ENCODE data around the gene PAK4.

Gene PAK4

GRCh38 chr19:39186391-39186790 lies 60.8 kb downstream of the PAK4 start:
- DNase-seq, result no peak

- no peak for DNase-seq
Measured at GRCh38 chr19:39187552-39187943, 62.0 kb downstream of the PAK4 start.

GRCh38 chr19:39188960-39189359 lies 63.4 kb downstream of the PAK4 start:
- no peak for DNase-seq

- no peak for DNase-seq
Measured at GRCh38 chr19:39190768-39191167, 65.2 kb downstream of the PAK4 start.

GRCh38 chr19:39192846-39193245 lies 67.3 kb downstream of the PAK4 start:
- no peak for DNase-seq

GRCh38 chr19:39193803-39194202 lies 68.2 kb downstream of the PAK4 start:
- DNase-seq, result no peak

- no peak for DNase-seq
Measured at GRCh38 chr19:39194832-39195542, 69.4 kb downstream of the PAK4 start.

GRCh38 chr19:39195755-39196154 lies 70.2 kb downstream of the PAK4 start:
- no peak for DNase-seq

GRCh38 chr19:39196320-39196719 lies 70.7 kb downstream of the PAK4 start:
- DNase-seq, result no peak

GRCh38 chr19:39196860-39197562 lies 71.4 kb downstream of the PAK4 start, which contains the start of gene NCCRP1:
TSS of gene NCCRP1 (plus strand) at chr19:39196964. CDS start at chr19:39196983, 19 bp downstream.
- no peak for DNase-seq

- DNase-seq, result no peak
Measured at GRCh38 chr19:39197808-39198207, 72.2 kb downstream of the PAK4 start.

GRCh38 chr19:39199025-39199424 lies 73.4 kb downstream of the PAK4 start:
- DNase-seq, result no peak

- no peak for DNase-seq
Measured at GRCh38 chr19:39200066-39200802, 74.6 kb downstream of the PAK4 start.

- DNase-seq, result no peak
Measured at GRCh38 chr19:39200803-39201115, 75.2 kb downstream of the PAK4 start.

- DNase-seq, result no peak
Measured at GRCh38 chr19:39202998-39203355, 77.4 kb downstream of the PAK4 start.

GRCh38 chr19:39203372-39204341 lies 78.1 kb downstream of the PAK4 start, which contains the start of gene SYCN:
TSS of gene SYCN (minus strand) at chr19:39204263. CDS start at chr19:39204254, 9 bp downstream.
- DNase-seq, result no peak

- DNase-seq, result no peak
Measured at GRCh38 chr19:39205449-39205764, 79.8 kb downstream of the PAK4 start.

- no peak for DNase-seq
Measured at GRCh38 chr19:39206122-39206521, 80.5 kb downstream of the PAK4 start.

- no peak for DNase-seq
Measured at GRCh38 chr19:39207293-39207836, 81.8 kb downstream of the PAK4 start.

- DNase-seq, result no peak
Measured at GRCh38 chr19:39208175-39208795, 82.7 kb downstream of the PAK4 start.

- DNase-seq, result no peak
Measured at GRCh38 chr19:39209196-39209595, 83.6 kb downstream of the PAK4 start.

GRCh38 chr19:39211731-39212374 lies 86.3 kb downstream of the PAK4 start:
- DNase-seq, result no peak
